HCT116 (cell line): ENCODE data around the gene IL5.

Experiments used
- EZH2 ChIP-seq: fragments of 200-600 bp; sonication (generic); IDR thresholded peaks from 2 replicates; pipeline ENCODE4 v1.6.1; 2017; ENCODE audit warnings: antibody characterized with exemption, mixed run types
- EZH2phosphoT487 ChIP-seq: fragments of 200-600 bp; IDR thresholded peaks from 2 replicates; pipeline ENCODE4 v1.6.1; 2018; ENCODE audit warnings: antibody characterized with exemption, borderline replicate concordance
- POLR2A ChIP-seq: IDR thresholded peaks from 2 replicates; pipeline ENCODE4 v1.7.0; 2011; ENCODE audit warnings: borderline replicate concordance; ENCODE audit not compliant: insufficient read depth, insufficient read length; ENCODE audit errors: extremely low read depth
- POLR2AphosphoS5 ChIP-seq: IDR thresholded peaks from 2 replicates; pipeline ENCODE4 v1.6.1; 2011; ENCODE audit warnings: mild to moderate bottlenecking, low read depth, low read length, moderate library complexity
- RAD21 ChIP-seq: IDR thresholded peaks from 2 replicates; pipeline ENCODE4 v1.6.1; 2012; ENCODE audit warnings: low read depth, mild to moderate bottlenecking
- SP1 ChIP-seq: IDR thresholded peaks from 2 replicates; pipeline ENCODE4 v1.6.1; 2012; ENCODE audit warnings: low read depth
- TCF7L2 ChIP-seq: IDR thresholded peaks from 2 replicates; pipeline ENCODE4 v1.7.0; 2011; ENCODE audit warnings: borderline replicate concordance, inconsistent platforms; ENCODE audit not compliant: insufficient read depth, insufficient read length; ENCODE audit errors: extremely low read depth
- ZNF274 ChIP-seq: fragments of 200-500 bp; sonication (Bioruptor generic); IDR thresholded peaks from 2 replicates; pipeline ENCODE4 v1.6.1; 2014; ENCODE audit warnings: mild to moderate bottlenecking, low read depth, low read length, inconsistent platforms
- TF ChIP-seq, protein P1 (sequence below): IDR thresholded peaks from 2 replicates; pipeline ENCODE4 v1.6.1; 2012
- TF ChIP-seq, protein P2 (sequence below), 3 experiments: fragments of 200-600 bp in 1 of 3; sonication (generic) in 1 of 3; IDR thresholded peaks in 2 of 3; conservative IDR thresholded peaks in 1 of 3; 2 replicates each; pipeline ENCODE4 v1.5.1; 2012 to 2017; ENCODE audit warnings: low read depth in 2 of 3, low read length in 2 of 3, antibody characterized with exemption in 1 of 3, borderline replicate concordance in 1 of 3, control low read depth in 1 of 3, mild to moderate bottlenecking in 1 of 3, mixed read lengths in 1 of 3, mixed run types in 1 of 3, moderate library complexity in 1 of 3; ENCODE audit not compliant: insufficient read depth in 1 of 3
- TF ChIP-seq, protein P3 (sequence below): IDR thresholded peaks from 2 replicates; pipeline ENCODE4 v1.6.1; 2012; ENCODE audit warnings: low read depth
- TF ChIP-seq, protein P4 (sequence below): IDR thresholded peaks from 2 replicates; pipeline ENCODE4 v1.6.1; 2012

DNA sequence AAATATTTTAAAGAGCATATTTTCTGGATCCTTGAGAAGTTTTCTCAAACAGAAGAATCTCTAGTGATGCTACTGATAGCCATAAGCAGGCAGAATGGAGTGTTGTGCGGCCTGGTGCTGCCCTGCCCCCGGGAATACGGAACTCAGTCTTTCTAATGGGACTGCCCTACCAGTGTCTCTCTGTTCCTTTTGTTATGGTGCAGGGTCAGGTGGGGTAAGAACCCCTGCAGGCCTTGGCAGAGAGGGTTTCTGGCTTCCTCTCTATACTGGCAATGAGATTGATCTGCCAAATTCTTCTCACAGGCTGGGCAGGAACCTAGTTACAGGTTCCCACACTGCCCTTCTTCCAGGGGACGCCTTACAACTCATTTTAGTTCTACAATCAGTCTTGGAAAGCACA lies 2.6 kb downstream of the IL5 start:
- TF ChIP-seq EZH2phosphoT487 (no peak), EZH2 (no peak), POLR2A (no peak), TCF7L2 (no peak), POLR2AphosphoS5 (no peak), RAD21 (no peak), ZNF274 (no peak), SP1 (no peak)
- TF ChIP-seq, protein P1, sequence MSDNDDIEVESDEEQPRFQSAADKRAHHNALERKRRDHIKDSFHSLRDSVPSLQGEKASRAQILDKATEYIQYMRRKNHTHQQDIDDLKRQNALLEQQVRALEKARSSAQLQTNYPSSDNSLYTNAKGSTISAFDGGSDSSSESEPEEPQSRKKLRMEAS = no peak
- TF ChIP-seq, protein P2, sequence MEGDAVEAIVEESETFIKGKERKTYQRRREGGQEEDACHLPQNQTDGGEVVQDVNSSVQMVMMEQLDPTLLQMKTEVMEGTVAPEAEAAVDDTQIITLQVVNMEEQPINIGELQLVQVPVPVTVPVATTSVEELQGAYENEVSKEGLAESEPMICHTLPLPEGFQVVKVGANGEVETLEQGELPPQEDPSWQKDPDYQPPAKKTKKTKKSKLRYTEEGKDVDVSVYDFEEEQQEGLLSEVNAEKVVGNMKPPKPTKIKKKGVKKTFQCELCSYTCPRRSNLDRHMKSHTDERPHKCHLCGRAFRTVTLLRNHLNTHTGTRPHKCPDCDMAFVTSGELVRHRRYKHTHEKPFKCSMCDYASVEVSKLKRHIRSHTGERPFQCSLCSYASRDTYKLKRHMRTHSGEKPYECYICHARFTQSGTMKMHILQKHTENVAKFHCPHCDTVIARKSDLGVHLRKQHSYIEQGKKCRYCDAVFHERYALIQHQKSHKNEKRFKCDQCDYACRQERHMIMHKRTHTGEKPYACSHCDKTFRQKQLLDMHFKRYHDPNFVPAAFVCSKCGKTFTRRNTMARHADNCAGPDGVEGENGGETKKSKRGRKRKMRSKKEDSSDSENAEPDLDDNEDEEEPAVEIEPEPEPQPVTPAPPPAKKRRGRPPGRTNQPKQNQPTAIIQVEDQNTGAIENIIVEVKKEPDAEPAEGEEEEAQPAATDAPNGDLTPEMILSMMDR (IDR thresholded peaks at IDR 0.05 in 2 of 3, conservative IDR thresholded peaks at IDR 0.05 in 1 of 3; ENCODE audit: borderline replicate concordance in 1 of 3, insufficient read depth in 1 of 3, low read depth in 2 of 3, low read length in 2 of 3) = no peak
- TF ChIP-seq, protein P3, sequence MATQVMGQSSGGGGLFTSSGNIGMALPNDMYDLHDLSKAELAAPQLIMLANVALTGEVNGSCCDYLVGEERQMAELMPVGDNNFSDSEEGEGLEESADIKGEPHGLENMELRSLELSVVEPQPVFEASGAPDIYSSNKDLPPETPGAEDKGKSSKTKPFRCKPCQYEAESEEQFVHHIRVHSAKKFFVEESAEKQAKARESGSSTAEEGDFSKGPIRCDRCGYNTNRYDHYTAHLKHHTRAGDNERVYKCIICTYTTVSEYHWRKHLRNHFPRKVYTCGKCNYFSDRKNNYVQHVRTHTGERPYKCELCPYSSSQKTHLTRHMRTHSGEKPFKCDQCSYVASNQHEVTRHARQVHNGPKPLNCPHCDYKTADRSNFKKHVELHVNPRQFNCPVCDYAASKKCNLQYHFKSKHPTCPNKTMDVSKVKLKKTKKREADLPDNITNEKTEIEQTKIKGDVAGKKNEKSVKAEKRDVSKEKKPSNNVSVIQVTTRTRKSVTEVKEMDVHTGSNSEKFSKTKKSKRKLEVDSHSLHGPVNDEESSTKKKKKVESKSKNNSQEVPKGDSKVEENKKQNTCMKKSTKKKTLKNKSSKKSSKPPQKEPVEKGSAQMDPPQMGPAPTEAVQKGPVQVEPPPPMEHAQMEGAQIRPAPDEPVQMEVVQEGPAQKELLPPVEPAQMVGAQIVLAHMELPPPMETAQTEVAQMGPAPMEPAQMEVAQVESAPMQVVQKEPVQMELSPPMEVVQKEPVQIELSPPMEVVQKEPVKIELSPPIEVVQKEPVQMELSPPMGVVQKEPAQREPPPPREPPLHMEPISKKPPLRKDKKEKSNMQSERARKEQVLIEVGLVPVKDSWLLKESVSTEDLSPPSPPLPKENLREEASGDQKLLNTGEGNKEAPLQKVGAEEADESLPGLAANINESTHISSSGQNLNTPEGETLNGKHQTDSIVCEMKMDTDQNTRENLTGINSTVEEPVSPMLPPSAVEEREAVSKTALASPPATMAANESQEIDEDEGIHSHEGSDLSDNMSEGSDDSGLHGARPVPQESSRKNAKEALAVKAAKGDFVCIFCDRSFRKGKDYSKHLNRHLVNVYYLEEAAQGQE = no peak
- TF ChIP-seq, protein P4, sequence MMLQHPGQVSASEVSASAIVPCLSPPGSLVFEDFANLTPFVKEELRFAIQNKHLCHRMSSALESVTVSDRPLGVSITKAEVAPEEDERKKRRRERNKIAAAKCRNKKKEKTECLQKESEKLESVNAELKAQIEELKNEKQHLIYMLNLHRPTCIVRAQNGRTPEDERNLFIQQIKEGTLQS = no peak
